WERI-Rb-1 (cell line): ENCODE data around the gene SOAT1.

Experiments
- DNase-seq: peaks from one replicate; pipeline ENCODE4 v3.0.0-alpha.2; 2020
- H3K27ac ChIP-seq: fragments of 250-450 bp; sonication (Bioruptor Pico); 2 replicates; pipeline ENCODE4 v1.5.1; 2020; ENCODE audit warnings: mild to moderate bottlenecking, moderate library complexity
- H3K27me3 ChIP-seq: fragments of 250-450 bp; sonication (Bioruptor Pico); 2 replicates; pipeline ENCODE4 v1.5.1; 2021; ENCODE audit warnings: mild to moderate bottlenecking, low read depth, moderate library complexity; ENCODE audit not compliant: insufficient read depth, severe bottlenecking
- H3K36me3 ChIP-seq: fragments of 250-450 bp; sonication (Bioruptor Pico); 2 replicates; pipeline ENCODE4 v1.5.1; 2020; ENCODE audit warnings: mild to moderate bottlenecking, moderate library complexity
- H3K4me3 ChIP-seq: 2 replicates; pipeline ENCODE4 v1.5.1; 2011; ENCODE audit warnings: low read depth, mild to moderate bottlenecking, control low read depth, low read length
- H3K9me3 ChIP-seq: fragments of 250-450 bp; sonication (Bioruptor Pico); 2 replicates; pipeline ENCODE4 v1.5.1; 2021; ENCODE audit warnings: mild to moderate bottlenecking, moderate library complexity; ENCODE audit not compliant: severe bottlenecking
- TF ChIP-seq, protein P1 (sequence below): IDR thresholded peaks from 2 replicates; pipeline ENCODE4 v1.5.1; 2011; ENCODE audit warnings: low read depth, mild to moderate bottlenecking, control low read depth, inconsistent platforms, low read length

The SOAT1 gene

DNA sequence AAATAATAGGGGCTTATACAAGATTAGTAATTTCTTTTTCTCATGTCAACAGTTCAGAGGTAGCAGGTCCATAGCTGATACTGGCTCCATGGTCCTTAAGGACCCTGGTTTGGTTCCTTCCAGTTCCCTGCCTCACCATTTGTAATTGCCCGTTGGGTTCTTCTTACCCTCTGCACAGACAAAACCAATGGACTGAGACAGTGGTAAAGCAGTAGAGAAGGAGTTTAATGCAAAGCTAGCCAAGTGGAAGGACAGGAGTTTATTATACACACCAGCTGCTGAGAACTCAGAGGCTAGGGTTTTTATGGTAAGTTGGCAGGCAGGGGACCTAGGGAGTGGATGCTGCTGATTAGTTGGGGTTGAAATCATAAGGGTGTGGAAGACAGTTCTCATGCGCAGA is 36.3 kb downstream of the SOAT1 start:
- TF ChIP-seq, protein P1, sequence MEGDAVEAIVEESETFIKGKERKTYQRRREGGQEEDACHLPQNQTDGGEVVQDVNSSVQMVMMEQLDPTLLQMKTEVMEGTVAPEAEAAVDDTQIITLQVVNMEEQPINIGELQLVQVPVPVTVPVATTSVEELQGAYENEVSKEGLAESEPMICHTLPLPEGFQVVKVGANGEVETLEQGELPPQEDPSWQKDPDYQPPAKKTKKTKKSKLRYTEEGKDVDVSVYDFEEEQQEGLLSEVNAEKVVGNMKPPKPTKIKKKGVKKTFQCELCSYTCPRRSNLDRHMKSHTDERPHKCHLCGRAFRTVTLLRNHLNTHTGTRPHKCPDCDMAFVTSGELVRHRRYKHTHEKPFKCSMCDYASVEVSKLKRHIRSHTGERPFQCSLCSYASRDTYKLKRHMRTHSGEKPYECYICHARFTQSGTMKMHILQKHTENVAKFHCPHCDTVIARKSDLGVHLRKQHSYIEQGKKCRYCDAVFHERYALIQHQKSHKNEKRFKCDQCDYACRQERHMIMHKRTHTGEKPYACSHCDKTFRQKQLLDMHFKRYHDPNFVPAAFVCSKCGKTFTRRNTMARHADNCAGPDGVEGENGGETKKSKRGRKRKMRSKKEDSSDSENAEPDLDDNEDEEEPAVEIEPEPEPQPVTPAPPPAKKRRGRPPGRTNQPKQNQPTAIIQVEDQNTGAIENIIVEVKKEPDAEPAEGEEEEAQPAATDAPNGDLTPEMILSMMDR, result no peak
- Histone ChIP-seq H3K9me3 (no peaks in the 10 kb centered on the region), H3K4me3 (no peak overlapping the region), H3K27me3 (no peaks in the 10 kb centered on the region), H3K36me3 (peaks cover 45% of the 10 kb centered on the region), H3K27ac (no peak overlapping the region)
- no peak for DNase-seq

DNA sequence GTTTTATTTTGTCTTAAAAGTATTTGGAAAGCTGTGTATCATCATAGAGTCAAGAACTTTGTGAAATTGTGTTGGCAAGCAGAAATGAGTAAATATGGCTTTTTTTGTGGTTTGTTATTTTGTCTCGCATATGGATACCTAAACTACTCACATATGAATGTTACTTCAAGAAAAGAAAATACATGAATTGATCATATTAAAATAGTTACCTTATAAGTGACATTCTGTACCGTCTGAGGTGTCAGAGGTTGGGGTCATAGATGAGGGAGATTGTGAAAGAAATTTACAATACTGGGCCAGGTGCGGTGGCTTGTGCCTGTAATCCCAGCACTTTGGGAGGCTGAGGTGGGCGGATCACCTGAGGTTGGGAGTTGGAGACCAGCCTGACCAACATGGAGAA is 40.8 kb downstream of the SOAT1 start:
- no peaks in the 10 kb centered on the region for H3K27me3 ChIP-seq
- no peak for DNase-seq
- no peaks in the 10 kb centered on the region for H3K9me3 ChIP-seq
- H3K27ac ChIP-seq, result no peak overlapping the region
- H3K4me3 ChIP-seq, result no peak overlapping the region
- peaks cover 53% of the 10 kb centered on the region for H3K36me3 ChIP-seq
- TF ChIP-seq, protein P1, result no peak

DNA sequence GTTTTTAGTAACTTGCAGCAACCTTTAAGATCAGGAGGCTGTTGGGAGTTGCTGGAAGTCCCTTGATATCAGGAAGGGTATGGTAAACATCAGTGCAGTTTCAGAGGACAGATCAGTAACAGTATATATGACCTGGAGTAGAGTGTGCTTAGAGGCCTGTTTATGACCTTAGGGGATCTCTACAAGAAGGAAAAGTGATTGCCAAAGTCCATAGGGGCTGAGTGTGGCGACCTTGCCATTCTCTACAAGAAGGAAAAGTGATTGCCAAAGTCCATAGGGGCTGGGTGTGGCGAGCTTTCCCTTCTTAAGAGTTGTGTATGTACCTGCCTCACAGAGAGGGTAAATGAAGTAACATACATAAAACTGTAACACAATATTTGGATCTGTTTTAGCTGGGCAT is 43.7 kb downstream of the SOAT1 start:
- TF ChIP-seq, protein P1, result no peak
- Histone ChIP-seq H3K9me3 (no peaks in the 10 kb centered on the region), H3K27ac (no peak overlapping the region), H3K36me3 (peaks cover 54% of the 10 kb centered on the region), H3K4me3 (no peak overlapping the region), H3K27me3 (no peaks in the 10 kb centered on the region)
- no peak for DNase-seq

DNA sequence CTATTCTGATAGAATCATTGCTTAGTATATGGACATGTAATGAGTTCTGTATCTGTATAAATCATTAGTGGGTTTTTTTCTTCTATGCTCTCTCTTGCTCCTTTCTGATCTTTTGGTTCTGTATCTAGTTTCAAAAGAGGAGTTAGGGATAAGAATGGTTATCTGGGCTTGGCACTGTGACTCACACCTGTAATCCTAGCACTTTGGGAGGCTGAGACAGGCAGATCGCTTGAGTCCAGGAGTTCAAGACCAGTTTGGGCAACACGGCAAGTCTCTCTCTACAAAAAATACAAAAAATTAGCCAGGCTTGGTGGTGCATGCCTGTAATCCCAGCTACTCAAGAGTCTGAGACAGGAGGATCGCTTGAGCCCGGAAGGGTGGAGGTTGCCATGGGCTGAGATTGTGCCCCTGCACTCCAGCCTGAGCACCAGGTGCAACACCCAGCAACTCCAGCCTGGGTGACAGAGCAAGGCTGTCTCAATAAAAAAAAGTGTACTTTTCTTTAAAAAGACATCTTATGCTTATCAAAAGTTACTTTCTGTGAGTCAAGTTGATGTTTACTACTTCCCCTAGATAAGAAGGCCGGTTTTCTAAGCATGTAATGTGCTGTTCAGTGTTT is 44.5 kb downstream of the SOAT1 start:
- Histone ChIP-seq H3K27me3 (no peaks in the 10 kb centered on the region), H3K27ac (no peak overlapping the region), H3K36me3 (peaks cover 54% of the 10 kb centered on the region), H3K9me3 (no peaks in the 10 kb centered on the region), H3K4me3 (no peak overlapping the region)
- no peak for DNase-seq
- TF ChIP-seq, protein P1, result no peak

DNA sequence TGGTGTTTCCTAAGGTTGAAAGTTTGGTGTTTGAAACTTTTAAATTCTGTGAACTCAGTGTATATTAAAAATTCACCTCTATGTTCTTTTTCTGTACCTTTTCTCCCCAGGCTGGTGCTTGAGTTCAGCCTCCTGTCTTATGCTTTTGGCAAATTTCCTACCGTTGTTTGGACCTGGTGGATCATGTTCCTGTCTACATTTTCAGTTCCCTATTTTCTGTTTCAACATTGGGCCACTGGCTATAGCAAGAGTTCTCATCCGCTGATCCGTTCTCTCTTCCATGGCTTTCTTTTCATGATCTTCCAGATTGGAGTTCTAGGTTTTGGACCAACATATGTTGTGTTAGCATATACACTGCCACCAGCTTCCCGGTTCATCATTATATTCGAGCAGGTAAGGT is 47.3 kb downstream of the SOAT1 start:
- no peak for DNase-seq
- H3K27ac ChIP-seq, result no peak overlapping the region
- H3K9me3 ChIP-seq, result no peaks in the 10 kb centered on the region
- peaks cover 65% of the 10 kb centered on the region for H3K36me3 ChIP-seq
- no peaks in the 10 kb centered on the region for H3K27me3 ChIP-seq
- H3K4me3 ChIP-seq, result no peak overlapping the region
- TF ChIP-seq, protein P1, result no peak

DNA sequence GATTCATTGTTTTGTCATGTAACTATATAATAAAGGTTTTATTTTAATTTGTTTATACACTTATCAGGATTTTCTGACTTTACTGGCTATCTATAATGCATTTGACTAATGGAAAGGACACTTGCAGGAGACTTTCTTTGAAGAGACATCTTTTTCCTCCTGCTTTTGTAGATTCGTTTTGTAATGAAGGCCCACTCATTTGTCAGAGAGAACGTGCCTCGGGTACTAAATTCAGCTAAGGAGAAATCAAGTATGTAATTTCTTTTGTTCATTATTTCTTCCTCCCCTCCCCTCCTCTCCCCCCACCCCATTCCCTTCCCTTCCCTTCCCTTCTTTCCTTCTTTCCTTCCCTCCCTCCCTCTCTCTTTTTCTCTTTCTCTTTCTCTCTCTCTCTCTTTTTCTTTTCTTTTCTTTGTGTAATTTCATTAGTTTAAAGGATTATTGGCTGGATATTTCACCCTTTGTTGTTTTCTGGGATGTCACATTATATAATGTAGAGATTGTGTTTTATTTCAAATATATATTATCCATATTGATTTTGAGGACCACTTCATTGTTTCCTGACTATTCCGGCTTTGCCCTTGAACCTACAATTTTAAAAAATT is 48.4 kb downstream of the SOAT1 start:
- TF ChIP-seq, protein P1, result no peak
- no peak for DNase-seq
- Histone ChIP-seq H3K9me3 (no peaks in the 10 kb centered on the region), H3K4me3 (no peak overlapping the region), H3K36me3 (peaks cover 75% of the 10 kb centered on the region), H3K27ac (no peak overlapping the region), H3K27me3 (no peaks in the 10 kb centered on the region)
